ENCODE results near the gene SYNE4. TPM values are rescaled to one million over a fixed set of nuclear protein-coding genes. Genes with fewer than 3 reads are reported as not detected.

Gene SYNE4
- polyA plus RNA-seq, 1 donor from 2014 or later: 0.19 TPM

DNA sequence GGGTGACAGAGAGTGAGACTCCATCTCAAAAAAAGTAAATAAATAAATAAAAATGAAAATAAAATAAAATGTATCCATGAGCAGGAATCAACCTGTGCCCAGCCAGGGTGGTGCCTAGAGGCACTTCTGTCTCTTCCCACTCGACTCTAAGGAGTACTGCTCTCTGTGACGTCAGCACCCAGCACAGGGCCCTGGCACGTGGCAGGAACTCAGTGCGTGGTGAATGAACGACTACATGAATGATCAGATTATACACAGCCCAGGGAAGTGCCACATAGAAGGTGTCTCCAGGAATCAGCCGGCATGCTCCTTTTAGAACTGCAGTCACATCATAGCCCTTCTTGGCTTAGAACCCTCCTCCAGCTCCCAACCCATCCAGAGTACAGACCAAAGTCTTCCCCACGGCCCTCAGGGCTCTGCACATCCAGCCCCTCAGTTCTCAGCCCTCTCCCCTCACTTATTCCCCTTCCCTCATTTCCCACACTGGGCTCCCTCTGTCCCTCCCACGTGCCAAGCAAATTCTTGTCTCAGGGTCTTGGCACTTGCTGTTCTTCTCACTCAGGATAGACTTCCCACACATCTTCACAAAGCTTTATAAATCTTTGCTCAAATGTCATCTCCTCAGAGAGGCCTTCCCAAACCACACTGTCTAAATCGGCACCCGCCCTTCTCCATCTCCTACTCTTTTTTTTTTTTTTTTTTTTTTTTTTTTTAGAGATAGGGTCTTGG, 19.9 kb upstream of the SYNE4 start:
- Histone ChIP-seq H3F3A (ENCODE audit: insufficient read depth, low read length, poor library complexity, severe bottlenecking) (no peaks in the 10 kb centered on the region), H2AFZ (ENCODE audit: low read depth, low read length) (no peak overlapping the region), H3K9me3 (ENCODE audit: low read length) (no peaks in the 10 kb centered on the region), H3K4me2 (ENCODE audit: low read length) (no peak overlapping the region), H3K27ac (ENCODE audit: low read length) (no peak overlapping the region), H3K9ac (ENCODE audit: low read length) (no peak overlapping the region), H3K9me2 (ENCODE audit: insufficient read depth, low read length) (no peaks in the 10 kb centered on the region), H3K36me3 (ENCODE audit: insufficient read depth, low read length) (no peaks in the 10 kb centered on the region), H3K27me3 (ENCODE audit: insufficient read depth, low read depth, low read length) (no peaks in the 10 kb centered on the region), H3K4me3 (ENCODE audit: low read length) (no peak overlapping the region), H4K20me1 (ENCODE audit: insufficient read depth) (no peaks in the 10 kb centered on the region), H3K79me2 (replicated peaks; ENCODE audit: insufficient read depth, low read length) (peaks cover 25% of the 10 kb centered on the region)
- TF ChIP-seq EZH2 (IDR thresholded peaks at IDR 0.05; ENCODE audit: borderline replicate concordance, insufficient read depth, low read length, poor library complexity, severe bottlenecking) (no peak), RAD21 (conservative IDR thresholded peaks at IDR 0.05) (no peak), TAF1 (IDR thresholded peaks at IDR 0.05; ENCODE audit: low read depth) (no peak), MXI1 (conservative IDR thresholded peaks at IDR 0.05; ENCODE audit: poor library complexity, severe bottlenecking) (no peak), SMC3 (conservative IDR thresholded peaks at IDR 0.05; ENCODE audit: poor library complexity) (no peak)
- TF ChIP-seq, protein P1, sequence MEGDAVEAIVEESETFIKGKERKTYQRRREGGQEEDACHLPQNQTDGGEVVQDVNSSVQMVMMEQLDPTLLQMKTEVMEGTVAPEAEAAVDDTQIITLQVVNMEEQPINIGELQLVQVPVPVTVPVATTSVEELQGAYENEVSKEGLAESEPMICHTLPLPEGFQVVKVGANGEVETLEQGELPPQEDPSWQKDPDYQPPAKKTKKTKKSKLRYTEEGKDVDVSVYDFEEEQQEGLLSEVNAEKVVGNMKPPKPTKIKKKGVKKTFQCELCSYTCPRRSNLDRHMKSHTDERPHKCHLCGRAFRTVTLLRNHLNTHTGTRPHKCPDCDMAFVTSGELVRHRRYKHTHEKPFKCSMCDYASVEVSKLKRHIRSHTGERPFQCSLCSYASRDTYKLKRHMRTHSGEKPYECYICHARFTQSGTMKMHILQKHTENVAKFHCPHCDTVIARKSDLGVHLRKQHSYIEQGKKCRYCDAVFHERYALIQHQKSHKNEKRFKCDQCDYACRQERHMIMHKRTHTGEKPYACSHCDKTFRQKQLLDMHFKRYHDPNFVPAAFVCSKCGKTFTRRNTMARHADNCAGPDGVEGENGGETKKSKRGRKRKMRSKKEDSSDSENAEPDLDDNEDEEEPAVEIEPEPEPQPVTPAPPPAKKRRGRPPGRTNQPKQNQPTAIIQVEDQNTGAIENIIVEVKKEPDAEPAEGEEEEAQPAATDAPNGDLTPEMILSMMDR (IDR thresholded peaks at IDR 0.05; ENCODE audit: poor library complexity, severe bottlenecking): no peak
- TF ChIP-seq, protein P2, sequence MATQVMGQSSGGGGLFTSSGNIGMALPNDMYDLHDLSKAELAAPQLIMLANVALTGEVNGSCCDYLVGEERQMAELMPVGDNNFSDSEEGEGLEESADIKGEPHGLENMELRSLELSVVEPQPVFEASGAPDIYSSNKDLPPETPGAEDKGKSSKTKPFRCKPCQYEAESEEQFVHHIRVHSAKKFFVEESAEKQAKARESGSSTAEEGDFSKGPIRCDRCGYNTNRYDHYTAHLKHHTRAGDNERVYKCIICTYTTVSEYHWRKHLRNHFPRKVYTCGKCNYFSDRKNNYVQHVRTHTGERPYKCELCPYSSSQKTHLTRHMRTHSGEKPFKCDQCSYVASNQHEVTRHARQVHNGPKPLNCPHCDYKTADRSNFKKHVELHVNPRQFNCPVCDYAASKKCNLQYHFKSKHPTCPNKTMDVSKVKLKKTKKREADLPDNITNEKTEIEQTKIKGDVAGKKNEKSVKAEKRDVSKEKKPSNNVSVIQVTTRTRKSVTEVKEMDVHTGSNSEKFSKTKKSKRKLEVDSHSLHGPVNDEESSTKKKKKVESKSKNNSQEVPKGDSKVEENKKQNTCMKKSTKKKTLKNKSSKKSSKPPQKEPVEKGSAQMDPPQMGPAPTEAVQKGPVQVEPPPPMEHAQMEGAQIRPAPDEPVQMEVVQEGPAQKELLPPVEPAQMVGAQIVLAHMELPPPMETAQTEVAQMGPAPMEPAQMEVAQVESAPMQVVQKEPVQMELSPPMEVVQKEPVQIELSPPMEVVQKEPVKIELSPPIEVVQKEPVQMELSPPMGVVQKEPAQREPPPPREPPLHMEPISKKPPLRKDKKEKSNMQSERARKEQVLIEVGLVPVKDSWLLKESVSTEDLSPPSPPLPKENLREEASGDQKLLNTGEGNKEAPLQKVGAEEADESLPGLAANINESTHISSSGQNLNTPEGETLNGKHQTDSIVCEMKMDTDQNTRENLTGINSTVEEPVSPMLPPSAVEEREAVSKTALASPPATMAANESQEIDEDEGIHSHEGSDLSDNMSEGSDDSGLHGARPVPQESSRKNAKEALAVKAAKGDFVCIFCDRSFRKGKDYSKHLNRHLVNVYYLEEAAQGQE (IDR thresholded peaks at IDR 0.05; ENCODE audit: borderline replicate concordance): no peak

DNA sequence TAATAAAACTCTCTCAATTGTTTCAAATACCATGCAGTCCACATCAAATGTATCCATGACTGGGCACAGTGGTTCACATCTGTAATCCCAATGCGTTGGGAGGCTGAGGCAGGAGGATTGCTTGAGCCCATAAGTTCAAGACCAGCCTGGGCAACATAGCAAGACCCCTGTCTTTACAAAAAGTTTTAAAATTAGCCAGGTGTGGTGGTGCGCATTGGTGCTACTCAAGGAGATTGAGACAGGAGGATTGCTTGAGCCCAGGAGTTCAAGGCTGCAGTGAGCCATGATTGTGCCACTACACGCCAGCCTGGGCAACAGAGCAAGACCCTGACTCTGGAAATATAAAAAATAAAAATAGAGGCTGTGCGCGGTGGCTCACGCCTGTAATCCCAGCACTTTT, 19.1 kb upstream of the SYNE4 start:
- H3K27ac ChIP-seq (ENCODE audit: low read length): no peak overlapping the region
- H3K4me3 ChIP-seq (ENCODE audit: low read length): no peak overlapping the region
- H3K9me2 ChIP-seq (ENCODE audit: insufficient read depth, low read length): no peaks in the 10 kb centered on the region
- H3K9me3 ChIP-seq (ENCODE audit: low read length): no peaks in the 10 kb centered on the region
- H3F3A ChIP-seq (ENCODE audit: insufficient read depth, low read length, poor library complexity, severe bottlenecking): no peaks in the 10 kb centered on the region
- TF ChIP-seq MXI1 (conservative IDR thresholded peaks at IDR 0.05; ENCODE audit: poor library complexity, severe bottlenecking) (no peak), RAD21 (conservative IDR thresholded peaks at IDR 0.05) (no peak), SMC3 (conservative IDR thresholded peaks at IDR 0.05; ENCODE audit: poor library complexity) (no peak), EP300 (conservative IDR thresholded peaks at IDR 0.05; ENCODE audit: poor library complexity, severe bottlenecking) (no peak), POLR2AphosphoS5 (IDR thresholded peaks at IDR 0.05) (no peak), TAF1 (IDR thresholded peaks at IDR 0.05; ENCODE audit: low read depth) (no peak), EZH2 (IDR thresholded peaks at IDR 0.05; ENCODE audit: borderline replicate concordance, insufficient read depth, low read length, poor library complexity, severe bottlenecking) (no peak)
- TF ChIP-seq, protein P1 (IDR thresholded peaks at IDR 0.05; ENCODE audit: poor library complexity, severe bottlenecking): no peak
- TF ChIP-seq, protein P2 (IDR thresholded peaks at IDR 0.05; ENCODE audit: borderline replicate concordance): no peak
- no peaks in the 10 kb centered on the region for H4K20me1 ChIP-seq (ENCODE audit: insufficient read depth)
- no peak overlapping the region for H2AFZ ChIP-seq (ENCODE audit: low read depth, low read length)
- no peak overlapping the region for H3K9ac ChIP-seq (ENCODE audit: low read length)
- H3K79me2 ChIP-seq (replicated peaks; ENCODE audit: insufficient read depth, low read length): peaks cover 20% of the 10 kb centered on the region
- H3K36me3 ChIP-seq (ENCODE audit: insufficient read depth, low read length): no peaks in the 10 kb centered on the region
- H3K27me3 ChIP-seq (ENCODE audit: insufficient read depth, low read depth, low read length): no peaks in the 10 kb centered on the region
- no peak overlapping the region for H3K4me2 ChIP-seq (ENCODE audit: low read length)

Measured in neural cell (in vitro differentiated cells).